ENCODE measurements around the gene CMIP.

DNA sequence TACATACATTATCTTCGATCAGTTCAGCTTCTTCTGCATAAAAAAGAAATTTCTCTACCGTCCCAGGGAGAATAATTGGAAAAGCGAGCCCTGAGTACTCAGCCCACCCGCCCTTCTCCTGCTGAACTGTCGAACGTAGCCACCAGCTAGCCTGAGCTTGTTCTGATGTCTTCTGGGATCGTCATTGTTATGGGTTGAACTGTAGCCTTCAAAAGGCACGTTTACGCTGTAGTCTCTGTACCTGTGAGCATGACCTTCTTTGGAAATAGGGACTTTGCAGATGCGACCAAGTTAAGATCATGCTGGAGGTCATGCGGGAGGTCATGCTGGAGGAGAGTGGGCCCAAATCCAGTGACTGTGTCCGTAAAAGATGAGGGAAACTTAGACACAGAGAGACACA lies 86.2 kb downstream of the CMIP start:
- TF ChIP-seq, protein P1, sequence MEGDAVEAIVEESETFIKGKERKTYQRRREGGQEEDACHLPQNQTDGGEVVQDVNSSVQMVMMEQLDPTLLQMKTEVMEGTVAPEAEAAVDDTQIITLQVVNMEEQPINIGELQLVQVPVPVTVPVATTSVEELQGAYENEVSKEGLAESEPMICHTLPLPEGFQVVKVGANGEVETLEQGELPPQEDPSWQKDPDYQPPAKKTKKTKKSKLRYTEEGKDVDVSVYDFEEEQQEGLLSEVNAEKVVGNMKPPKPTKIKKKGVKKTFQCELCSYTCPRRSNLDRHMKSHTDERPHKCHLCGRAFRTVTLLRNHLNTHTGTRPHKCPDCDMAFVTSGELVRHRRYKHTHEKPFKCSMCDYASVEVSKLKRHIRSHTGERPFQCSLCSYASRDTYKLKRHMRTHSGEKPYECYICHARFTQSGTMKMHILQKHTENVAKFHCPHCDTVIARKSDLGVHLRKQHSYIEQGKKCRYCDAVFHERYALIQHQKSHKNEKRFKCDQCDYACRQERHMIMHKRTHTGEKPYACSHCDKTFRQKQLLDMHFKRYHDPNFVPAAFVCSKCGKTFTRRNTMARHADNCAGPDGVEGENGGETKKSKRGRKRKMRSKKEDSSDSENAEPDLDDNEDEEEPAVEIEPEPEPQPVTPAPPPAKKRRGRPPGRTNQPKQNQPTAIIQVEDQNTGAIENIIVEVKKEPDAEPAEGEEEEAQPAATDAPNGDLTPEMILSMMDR (IDR thresholded peaks at IDR 0.05): no peak
- TF ChIP-seq POLR2A (IDR thresholded peaks at IDR 0.05): no peak
